RCC 7860 (cell line): ENCODE measurements around the gene SYCE1.
"Not testable (repeated sequence)": the region's sequence is repeated elsewhere in the genome, so short reads cannot be mapped to it uniquely, and the experiment has no call there.

Source experiments
- DNase-seq: peaks from one replicate; pipeline ENCODE4 v3.0.0-alpha.2; 2015; ENCODE audit warnings: low spot score
- FAIRE-seq: peaks from 2 replicates; lab custom pipeline; 2012; peaks lifted over from hg19 to GRCh38; lab: Jason Lieb, UNC

The SYCE1 gene

DNA sequence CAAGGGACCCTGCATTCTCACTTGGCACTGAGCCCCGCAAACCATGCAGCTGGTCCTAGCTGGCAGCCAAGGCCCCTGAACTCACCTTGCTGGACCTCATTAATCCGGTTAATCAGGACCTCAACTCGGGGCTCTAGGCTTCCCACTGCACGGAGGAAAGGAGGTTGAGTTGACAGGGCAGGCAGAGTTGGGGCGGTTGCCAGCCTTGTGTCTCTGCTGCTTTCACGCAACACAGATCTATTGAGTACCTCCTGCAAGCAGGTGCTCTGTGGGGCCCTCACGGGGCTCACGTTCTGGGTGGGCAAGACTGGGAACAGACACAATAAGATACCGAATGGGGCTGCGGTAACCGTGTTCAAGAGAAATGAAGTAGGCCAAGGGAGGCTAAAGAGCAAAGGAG lies 6.2 kb downstream of the SYCE1 start:
- no peak for DNase-seq
- FAIRE-seq: no peak

DNA sequence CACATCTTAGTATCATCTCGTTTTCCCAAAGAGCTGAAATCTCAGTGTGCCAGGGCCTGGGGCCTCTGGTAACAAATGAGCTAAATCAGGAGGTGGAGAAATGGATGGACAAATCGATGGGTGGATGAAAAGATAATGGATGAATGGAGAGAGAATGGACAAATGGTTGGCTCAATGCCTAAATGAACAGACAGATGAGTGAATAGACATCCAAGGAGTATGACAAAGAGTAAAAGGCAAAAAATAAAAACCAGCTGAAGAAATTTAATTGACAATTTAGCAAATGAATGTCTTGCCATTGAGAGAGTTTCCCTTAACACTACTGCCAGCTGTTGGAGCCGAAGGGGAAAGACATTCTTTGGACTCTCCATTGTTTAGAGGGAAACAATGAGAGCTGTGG lies 8.0 kb downstream of the SYCE1 start:
- FAIRE-seq (no peak), DNase-seq (no peak)

DNA sequence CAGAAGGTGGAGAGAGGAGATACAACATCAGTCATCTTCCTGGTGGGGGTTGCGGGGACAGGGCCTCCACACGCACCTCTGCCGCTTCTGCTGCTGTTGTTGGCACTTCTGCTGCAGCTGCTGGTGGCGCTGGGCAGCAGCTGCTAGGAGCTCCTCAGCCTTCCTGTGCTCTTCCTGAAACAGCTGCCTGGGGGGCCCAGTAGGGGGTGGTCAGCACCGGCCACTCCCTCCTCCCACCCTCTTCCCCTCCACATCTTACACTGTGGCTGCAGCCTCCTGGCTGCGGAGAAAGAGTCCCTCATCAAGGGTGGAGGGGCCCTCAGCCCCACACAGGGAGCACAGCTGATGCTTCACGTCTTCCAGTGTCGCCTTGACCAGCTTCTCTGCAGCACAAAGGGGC lies 9.9 kb downstream of the SYCE1 start:
- no peak for DNase-seq
- no peak for FAIRE-seq

DNA sequence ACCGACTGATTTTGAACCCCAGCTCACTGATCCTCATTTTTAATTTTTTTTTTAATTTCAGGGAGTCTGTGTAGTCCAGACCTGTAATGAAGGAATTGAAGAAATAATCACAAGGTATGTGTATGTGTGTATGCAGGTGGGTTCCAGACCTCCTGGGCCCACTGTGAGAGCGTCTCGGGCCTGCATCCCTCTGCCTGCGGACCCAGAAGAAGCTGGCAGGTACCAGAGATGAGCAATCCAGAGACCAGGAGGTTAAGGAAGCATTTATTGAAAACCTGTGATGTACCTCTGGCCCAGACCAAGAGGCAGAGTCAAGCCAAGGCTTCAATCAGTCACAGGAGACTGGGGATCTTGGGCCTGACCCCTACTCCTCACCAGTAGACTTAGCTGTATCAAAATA lies 10.8 kb downstream of the SYCE1 start:
- FAIRE-seq (no peak), DNase-seq (no peak)

DNA sequence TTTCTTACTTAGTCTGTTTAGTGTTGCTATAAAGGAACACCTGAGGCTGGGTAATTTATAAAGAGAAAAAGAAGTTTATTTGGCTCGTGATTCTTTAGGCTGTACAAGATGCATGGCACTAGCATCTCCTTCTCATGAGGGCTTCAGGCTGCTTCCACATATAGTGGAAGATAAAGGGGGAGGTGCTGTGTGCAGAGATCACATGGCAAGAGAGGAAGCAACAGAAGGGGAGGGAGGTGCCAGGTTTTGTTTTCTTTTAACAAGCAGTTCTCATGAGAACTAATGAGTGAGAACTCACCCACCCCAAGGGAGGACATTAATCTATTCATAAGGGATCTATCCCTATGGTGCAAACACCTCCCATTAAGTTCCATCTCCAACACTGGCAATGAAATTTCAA lies 20.9 kb downstream of the SYCE1 start:
- DNase-seq: no peak
- FAIRE-seq: no peak

DNA sequence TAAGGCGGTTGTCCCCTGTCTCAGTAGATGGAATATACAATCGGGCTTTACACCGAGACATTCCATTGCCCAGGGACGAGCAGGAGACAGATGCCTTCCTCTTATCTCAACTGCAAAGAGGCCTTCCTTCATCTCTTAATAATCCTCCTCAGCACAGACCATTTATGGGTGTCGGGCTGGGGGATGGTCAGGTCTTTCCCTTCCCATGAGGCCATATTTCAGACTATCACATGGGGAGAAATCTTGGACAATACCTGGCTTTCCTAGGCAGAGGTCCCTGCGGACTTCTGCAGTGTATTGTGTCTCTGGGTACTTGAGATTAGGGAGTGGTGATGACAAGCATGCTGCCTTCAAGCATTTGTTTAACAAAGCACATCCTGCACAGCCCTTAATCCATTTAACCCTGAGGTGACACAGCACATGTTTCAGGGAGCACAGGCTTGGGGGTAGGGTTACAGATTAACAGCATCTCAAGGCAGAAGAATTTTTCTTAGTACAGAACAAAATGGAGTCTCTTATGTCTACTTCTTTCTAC lies 23.9 kb downstream of the SYCE1 start:
- DNase-seq, FAIRE-seq: not testable (repeated sequence)

DNA sequence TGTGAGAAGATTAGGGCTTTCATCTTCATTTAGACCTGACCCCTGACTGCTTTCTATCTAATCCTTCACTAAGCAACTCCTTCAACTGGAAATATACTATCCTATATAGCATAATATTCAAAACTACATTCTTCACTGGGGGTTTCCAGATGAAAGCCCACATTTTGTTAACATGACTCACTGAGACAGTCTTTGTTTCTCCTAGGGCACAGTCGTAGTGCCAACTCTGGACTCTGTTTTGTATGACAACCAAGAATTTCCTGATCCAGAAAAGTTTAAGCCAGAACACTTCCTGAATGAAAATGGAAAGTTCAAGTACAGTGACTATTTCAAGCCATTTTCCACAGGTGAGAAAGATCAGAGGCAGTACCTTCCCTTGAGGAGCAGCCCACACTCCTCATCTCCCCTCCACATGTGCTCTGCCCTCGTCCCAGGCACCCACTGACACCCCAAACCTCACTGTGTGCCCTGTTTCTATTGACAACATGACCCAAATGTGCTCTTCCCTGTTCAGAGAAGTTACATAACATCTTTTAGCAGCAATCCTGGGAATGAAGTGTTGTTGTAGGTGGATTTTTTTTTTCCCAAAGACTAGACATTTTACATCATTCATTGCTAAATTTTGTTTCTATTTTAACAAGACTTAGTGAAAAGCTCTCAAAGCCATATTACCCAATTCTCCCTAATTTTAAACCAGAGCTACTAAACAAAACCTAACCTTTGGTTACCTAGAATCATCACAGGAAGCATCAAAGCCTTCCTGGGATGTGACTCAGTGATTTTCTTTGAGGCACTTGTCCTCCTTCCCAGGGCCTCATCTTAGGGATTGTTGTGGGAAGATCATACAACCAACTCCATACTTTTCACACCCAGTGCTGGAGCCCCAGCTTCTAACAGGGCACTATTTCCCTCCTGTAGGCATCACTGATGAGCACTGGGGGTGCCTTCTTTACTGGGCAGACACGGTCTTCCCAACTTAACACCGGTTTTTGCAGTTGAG lies 27.5 kb downstream of the SYCE1 start:
- DNase-seq (peak; percentile 20), FAIRE-seq (no peak)

DNA sequence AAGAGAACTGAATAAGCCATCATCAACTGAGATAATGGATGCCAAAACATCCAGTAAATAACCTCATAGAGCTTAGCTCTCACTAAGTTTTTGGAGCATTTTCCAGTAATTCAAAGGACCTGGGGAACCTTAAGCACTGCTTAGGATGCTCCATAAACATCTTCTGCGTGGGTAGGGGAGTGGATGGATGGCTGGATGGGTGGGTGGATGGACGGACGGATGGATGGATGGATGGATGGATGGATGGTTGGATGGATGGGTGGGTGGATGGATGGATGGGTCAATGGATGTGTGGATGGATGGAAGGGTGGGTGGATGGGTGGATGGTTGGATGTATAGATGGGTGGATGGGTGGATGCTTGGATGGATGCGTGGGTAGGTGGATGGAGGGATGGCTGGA lies 29.2 kb downstream of the SYCE1 start:
- FAIRE-seq (no peak), DNase-seq (no peak)

DNA sequence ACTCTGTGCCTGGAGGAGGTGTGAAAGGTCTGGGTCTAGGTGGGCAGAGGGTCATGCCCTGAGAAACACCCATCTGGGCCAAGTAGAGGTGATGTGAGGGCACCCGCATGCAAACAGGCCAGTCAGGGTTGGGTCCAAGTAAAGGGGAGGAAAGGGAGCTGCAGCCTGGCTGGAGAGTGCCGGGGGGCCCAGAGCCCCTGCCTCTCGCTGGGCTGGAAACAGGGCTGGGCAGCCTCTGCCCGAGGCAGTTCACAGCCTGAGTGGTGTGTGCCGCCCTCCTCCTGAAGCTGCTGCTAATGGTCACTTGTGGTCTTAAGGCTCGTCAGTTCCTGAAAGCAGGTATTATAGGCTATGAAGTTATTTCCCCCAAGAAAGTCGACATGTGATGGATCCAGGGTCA lies 31.0 kb downstream of the SYCE1 start:
- DNase-seq: no peak
- FAIRE-seq: no peak

DNA sequence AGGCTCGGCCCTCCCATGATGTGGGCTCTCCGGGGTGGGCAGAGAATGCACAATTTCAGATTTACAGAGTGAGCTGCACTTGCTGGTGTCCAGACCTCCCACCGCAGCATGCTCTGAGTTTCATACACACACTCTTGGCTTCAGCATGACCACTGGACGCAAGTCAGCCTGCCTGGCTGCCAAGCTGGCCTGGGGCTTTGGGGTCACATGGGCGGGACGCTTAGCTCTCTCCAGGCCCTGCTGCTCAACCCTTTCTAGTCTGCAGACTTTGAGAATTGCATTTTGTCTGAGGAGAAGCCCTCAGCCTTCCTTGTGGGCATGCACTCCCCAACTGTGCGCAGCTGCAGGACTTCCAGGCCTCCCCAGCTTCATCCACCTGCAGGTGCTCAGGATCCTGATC lies 32.5 kb downstream of the SYCE1 start:
- no peak for FAIRE-seq
- DNase-seq: no peak

DNA sequence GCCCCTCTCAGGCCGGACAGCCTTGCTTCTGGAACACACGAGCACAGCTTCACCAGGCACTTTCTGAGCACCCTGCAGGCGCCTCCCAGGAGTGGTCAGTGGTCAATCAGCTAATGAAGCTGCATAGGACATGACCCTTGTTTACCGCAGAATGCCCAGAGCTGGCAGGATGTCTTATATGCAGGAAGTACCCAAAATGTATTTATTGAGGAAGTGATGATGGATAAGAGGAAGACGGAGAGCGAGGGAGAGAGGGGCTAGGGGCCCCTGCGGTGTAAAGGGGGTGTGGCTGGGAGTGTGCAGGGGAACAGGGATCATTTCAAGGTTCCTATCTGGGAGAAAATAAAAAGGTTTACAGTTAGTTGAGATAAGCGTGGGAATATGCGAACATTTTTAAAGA lies 34.9 kb downstream of the SYCE1 start:
- DNase-seq: no peak
- no peak for FAIRE-seq

DNA sequence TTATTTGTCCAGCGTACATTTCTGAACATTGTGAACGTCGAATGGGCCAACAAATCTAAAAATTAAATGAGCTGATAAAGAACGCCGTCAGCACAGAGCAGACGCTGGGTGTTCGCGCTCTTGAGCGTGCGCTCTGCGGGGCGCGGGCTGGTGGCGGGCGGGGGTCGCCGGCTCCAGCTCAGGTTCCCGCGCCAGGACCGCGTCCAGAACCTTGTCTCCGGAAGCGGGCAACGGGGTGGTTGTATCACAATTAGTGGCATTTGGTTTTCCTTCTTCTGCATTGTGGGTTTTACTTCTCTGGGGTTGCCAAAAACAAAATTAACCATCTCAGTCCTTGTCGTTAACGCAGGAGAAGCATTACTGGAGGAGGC lies 35.8 kb downstream of the SYCE1 start:
- DNase-seq (no peak), FAIRE-seq (no peak)

DNA sequence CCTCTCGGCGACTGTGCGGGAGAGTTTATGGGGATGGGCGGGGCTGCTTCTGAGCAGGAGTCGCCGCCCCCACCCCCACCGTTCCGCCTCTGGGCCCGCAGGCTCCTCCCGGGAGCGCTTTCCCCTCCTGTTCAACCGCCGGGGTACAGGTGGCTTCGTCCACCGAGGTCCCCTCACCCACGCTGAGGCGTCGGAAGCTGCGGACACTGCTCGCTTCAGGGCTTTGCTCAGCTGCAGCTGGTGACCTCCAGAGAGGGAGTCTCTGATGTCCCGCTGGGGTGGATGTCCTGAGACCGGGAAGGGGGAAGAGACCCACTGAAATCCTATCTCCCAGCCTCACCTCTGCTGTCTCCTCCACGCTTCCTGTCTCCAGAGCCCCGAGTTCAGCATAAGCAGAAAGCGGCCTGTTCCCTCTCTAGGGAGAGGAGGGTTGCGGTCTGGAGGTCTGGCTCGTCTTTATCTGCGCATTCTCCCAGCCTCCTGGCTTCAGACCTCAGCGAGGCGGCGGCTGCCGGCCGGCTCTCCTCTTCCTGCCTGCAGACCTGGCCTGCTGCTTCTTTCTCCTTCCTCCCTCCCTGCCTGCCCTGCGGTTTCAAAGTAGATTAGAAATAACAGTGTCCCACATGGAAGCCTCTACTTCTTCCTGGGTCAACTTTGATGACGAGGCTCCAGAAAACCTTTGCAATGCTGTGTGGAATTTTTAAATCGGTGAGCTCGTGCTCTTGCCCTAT lies 36.4 kb downstream of the SYCE1 start:
- DNase-seq (no peak), FAIRE-seq (no peak)

DNA sequence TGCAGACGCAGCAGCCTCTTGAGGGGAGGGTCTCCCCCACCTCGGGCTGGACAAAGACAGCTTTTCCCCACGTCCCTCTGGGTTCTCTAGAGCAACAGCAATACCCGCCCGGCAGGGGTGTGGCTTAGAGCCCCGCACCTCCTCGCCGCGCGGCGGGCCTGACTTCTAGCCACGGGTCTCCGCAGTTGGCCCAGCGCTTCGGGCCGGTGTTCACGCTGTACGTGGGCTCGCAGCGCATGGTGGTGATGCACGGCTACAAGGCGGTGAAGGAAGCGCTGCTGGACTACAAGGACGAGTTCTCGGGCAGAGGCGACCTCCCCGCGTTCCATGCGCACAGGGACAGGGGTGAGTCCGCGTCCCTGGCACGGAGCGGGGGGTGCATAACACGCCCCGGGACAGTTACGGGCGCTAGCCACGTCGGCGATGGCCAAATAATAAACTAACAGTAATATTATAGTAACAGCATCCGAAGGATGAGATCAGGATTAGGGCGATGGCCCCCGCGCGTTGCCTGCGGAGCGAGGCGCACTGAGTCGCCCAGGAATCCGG lies 37.0 kb downstream of the SYCE1 start:
- DNase-seq (no peak), FAIRE-seq (no peak)

DNA sequence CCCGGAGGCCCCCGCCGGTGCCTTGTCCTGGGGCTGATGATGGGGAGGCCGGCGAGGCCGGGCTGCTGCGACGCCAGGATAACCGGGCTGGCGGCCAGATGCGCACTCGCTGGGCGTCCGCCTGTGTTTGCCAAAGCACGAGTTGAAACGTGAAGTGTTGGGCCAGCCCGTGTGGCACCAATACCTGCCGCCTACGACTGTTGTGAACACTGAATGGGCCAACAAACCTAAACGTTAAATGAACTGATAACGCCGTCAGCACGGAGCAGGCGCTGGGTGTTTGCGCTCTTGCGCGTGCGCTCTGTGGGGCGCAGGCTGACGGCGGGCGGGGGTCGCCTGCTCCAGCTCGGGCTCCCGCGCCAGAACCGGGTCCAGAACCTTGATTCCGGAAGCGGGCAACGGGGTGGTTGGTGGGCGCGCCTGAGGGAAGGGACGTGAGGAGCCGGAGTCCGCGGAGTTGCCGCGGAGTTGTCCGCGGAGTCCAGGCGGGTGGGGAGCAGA lies 37.6 kb downstream of the SYCE1 start:
- no peak for FAIRE-seq

DNA sequence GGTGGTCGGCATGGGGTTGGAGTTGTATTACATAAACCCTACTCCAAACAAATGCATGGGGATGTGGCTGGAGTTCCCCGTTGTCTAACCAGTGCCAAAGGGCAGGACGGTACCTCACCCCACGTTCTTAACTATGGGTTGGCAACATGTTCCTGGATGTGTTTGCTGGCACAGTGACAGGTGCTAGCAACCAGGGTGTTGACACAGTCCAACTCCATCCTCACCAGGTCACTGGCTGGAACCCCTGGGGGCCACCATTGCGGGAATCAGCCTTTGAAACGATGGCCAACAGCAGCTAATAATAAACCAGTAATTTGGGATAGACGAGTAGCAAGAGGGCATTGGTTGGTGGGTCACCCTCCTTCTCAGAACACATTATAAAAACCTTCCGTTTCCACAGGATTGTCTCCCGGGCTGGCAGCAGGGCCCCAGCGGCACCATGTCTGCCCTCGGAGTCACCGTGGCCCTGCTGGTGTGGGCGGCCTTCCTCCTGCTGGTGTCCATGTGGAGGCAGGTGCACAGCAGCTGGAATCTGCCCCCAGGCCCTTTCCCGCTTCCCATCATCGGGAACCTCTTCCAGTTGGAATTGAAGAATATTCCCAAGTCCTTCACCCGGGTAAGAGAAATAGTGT lies 38.3 kb downstream of the SYCE1 start, which contains the start of gene CYP2E1:
Gene CYP2E1 (plus strand): TSS at position 407 of the 632 bp plus-strand sequence. CDS start 33 bp downstream, at position 440.
- FAIRE-seq (no peak), DNase-seq (no peak)

More for the DNA sequence above, 37.6 kb downstream of the SYCE1 start:
- DNase-seq: no peak

DNA sequence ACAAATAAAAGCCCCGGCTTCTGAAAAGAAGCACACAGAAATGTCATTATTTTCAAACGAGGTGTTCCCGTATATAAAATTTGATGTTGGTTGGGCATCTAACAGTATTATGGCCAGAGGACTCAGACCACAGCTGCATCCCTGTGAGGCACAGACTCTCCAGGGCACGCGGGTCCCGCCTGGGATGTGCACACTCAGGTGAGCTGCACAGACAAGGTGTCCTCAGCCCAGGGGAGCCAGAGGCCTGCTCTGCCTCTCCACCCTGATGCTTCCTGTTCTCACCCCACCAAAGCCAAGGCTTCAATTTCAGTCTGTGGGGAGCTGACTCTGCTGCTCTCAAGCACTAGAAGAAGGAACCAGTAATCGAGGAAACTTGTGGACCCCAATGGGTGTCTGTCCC lies 39.9 kb downstream of the SYCE1 start:
- FAIRE-seq: no peak

DNA sequence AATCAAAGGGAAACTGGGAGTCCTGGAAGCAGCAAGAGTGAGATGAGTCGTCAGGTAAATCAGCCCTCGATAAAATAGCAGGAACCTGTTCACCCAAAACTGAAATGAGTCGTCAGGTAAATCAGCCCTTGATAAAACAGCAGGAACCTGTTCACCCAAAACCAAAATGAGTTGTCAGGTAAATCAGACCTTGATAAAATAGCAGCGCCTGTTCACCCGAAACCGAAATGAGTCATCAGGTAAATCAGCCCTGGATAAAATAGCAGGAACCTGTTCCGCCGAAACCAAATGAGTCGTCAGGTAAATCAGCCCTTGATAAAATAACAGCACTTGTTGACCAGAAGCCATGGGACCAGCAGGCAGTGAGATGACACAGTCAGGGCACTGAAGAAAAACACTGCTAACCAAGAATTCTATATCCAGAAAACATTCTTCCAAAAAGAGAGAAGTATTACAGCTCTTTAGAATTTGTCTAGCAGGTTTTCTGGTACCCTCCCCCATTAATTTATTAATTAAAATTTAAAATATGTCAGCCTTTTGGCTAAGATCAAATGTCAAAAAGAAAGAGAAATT lies 41.7 kb downstream of the SYCE1 start:
- DNase-seq (no peak), FAIRE-seq (no peak)

More for the DNA sequence above, 39.9 kb downstream of the SYCE1 start:
- DNase-seq: no peak

DNA sequence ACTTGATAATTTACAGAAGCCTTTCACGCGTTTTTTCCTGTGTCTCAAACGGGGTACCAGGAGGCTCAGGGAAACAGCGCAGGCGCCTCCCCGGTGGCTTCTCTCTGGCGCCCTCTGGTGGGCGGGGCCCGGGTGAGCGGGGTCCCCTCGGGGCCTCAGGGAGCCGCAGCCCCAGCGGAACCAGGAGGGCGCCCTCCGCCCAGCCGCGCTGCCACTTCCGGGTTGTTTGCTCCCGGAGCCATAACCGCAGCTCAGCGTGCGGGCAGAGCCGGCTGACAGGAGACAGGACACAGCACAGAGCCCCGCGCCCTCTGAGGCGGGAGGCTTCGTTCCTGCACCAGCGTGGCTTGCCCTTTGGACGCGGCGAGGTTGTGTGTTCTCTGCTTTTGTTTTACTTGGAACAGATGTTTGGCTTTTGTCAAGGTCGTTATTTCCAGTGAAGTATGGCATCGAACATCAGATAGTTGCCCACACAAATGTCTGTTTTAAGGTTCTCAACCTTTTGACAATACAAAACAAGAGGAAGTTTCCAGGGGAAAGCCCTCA lies 45.1 kb downstream of the SYCE1 start:
- no peak for FAIRE-seq
- peak; percentile 31 for DNase-seq

DNA sequence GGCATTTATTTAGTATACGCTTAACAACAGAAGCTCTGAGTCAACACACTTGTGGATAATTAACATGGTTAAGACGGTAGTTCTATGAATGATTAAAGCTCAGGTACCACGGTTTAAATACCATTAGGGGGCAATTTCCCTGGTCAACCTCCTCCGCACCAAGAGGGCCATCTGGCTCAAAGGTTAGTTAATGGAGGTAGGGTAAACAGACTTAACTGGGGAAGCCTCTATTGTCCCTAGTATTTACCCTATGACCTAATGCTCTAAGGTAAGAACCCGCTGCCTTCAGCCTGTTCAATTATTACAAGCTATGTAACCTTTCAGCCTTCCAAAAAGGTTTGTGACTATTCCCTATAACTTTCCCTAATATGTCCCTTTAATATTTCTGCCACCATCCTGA lies 46.9 kb downstream of the SYCE1 start:
- DNase-seq, FAIRE-seq: not testable (repeated sequence)
